LNCAP (cell line): ENCODE data around the gene PAGE5.

Source experiments
- TF ChIP-seq, protein P1 (sequence below): fragments of 450-650 bp; IDR thresholded peaks from 2 replicates; pipeline ENCODE4 v1.5.1; 2017; ENCODE audit warnings: mild to moderate bottlenecking

Gene PAGE5

GRCh38 chrX:55240788-55241340 lies 20.7 kb downstream of the PAGE5 start:
- TF ChIP-seq, protein P1, sequence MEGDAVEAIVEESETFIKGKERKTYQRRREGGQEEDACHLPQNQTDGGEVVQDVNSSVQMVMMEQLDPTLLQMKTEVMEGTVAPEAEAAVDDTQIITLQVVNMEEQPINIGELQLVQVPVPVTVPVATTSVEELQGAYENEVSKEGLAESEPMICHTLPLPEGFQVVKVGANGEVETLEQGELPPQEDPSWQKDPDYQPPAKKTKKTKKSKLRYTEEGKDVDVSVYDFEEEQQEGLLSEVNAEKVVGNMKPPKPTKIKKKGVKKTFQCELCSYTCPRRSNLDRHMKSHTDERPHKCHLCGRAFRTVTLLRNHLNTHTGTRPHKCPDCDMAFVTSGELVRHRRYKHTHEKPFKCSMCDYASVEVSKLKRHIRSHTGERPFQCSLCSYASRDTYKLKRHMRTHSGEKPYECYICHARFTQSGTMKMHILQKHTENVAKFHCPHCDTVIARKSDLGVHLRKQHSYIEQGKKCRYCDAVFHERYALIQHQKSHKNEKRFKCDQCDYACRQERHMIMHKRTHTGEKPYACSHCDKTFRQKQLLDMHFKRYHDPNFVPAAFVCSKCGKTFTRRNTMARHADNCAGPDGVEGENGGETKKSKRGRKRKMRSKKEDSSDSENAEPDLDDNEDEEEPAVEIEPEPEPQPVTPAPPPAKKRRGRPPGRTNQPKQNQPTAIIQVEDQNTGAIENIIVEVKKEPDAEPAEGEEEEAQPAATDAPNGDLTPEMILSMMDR = no peak

GRCh38 chrX:55253528-55253927 lies 33.4 kb downstream of the PAGE5 start:
- TF ChIP-seq, protein P1 = no peak

GRCh38 chrX:55260806-55261205 lies 40.7 kb downstream of the PAGE5 start:
- TF ChIP-seq, protein P1 = no peak

DNA sequence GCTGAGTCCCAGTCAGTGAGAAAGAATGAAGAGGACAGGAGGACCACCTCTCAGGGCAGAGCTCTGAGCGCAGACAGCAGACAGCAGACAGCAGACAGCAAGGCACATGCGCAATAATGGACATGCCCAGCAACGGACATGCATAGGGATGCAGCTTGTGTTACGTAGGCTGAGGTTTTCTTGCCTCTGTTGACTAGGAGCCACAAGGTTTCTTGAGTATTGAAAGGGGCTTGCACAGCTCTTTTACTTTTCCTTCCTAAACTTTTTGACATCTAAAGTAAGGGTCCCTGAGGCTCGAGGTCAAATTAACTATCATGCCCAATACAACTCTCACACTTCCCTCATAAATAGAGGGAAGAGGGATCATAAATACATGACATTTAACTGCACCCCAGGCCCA lies 44.7 kb downstream of the PAGE5 start, which contains the start of gene PAGE3:
Gene PAGE3 (minus strand): TSS at position 101 of the 400 bp plus-strand sequence. CDS start 1,013 bp downstream, outside the sequence.
- TF ChIP-seq, protein P1 = no peak
